ENCODE measurements around the gene PI4KB. TPM values are rescaled to one million over a fixed set of nuclear protein-coding genes. Genes with fewer than 3 reads are reported as not detected.

Gene PI4KB
- total RNA-seq, 1 experiment from 2014 or later, result 45.1 TPM

DNA sequence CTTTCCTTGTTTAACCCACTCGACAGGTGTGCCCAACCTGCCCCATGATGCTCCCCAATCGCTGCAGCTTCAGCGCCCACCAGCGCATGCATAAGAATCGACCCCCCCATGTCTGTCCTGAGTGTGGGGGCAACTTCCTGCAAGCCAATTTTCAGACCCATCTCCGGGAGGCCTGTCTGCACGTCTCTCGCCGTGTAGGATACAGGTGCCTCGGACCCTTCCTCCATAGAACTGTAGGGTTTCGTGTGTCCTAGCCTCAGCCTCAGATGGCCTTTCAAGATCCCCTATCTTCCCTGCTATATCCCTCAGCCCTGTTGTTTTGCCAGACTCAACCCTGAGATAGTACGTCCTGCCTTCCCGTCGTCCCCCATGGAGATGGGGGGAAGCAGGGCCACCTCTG, 38.7 kb downstream of the PI4KB start:
- TF ChIP-seq POLR2A (IDR thresholded peaks at IDR 0.05; ENCODE audit: borderline replicate concordance, extremely low read depth, insufficient read depth, insufficient read length) (no peak), POLR2AphosphoS5 (IDR thresholded peaks at IDR 0.05; ENCODE audit: low read depth, low read length) (0 out of 2 replicates have a peak, but pooled peaks have one; percentile 17), RAD21 (IDR thresholded peaks at IDR 0.05; ENCODE audit: low read depth) (no peak)
- TF ChIP-seq, protein P1, sequence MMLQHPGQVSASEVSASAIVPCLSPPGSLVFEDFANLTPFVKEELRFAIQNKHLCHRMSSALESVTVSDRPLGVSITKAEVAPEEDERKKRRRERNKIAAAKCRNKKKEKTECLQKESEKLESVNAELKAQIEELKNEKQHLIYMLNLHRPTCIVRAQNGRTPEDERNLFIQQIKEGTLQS (IDR thresholded peaks at IDR 0.05), result no peak
- TF ChIP-seq, protein P2, sequence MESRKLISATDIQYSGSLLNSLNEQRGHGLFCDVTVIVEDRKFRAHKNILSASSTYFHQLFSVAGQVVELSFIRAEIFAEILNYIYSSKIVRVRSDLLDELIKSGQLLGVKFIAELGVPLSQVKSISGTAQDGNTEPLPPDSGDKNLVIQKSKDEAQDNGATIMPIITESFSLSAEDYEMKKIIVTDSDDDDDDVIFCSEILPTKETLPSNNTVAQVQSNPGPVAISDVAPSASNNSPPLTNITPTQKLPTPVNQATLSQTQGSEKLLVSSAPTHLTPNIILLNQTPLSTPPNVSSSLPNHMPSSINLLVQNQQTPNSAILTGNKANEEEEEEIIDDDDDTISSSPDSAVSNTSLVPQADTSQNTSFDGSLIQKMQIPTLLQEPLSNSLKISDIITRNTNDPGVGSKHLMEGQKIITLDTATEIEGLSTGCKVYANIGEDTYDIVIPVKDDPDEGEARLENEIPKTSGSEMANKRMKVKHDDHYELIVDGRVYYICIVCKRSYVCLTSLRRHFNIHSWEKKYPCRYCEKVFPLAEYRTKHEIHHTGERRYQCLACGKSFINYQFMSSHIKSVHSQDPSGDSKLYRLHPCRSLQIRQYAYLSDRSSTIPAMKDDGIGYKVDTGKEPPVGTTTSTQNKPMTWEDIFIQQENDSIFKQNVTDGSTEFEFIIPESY (IDR thresholded peaks at IDR 0.05; ENCODE audit: extremely low read depth, insufficient replicate concordance, low read length), result no peak
- no peak overlapping the region for H2AFZ ChIP-seq (ENCODE audit: low read depth, low read length, poor library complexity, severe bottlenecking)
- no peaks in the 10 kb centered on the region for H3K9me3 ChIP-seq (ENCODE audit: control insufficient read depth in 1 of 2, insufficient read depth in 1 of 2, low read depth in 1 of 2, low read length in 2 of 2)
- H3K27ac ChIP-seq (ENCODE audit: low read depth, low read length), result no peak overlapping the region
- H3K36me3 ChIP-seq (ENCODE audit: control insufficient read depth in 1 of 2, insufficient read depth in 2 of 2, low read length in 2 of 2), result peaks cover 12 to 13% of the 10 kb centered on the region in 2 experiments; a peak in 3 of 4 replicates
- ATAC-seq, result no peak
- ChIA-PET POLR2A (no interaction called here), RAD21 (ENCODE audit: low non-redundant PET in 1 of 2, low total read pairs in 2 of 2, uncharacterized antibody in 2 of 2, unreplicated experiment in 2 of 2) (no interaction called here), CTCF (no interaction called here)
- H3K79me2 ChIP-seq (ENCODE audit: insufficient read depth, low read length), result peaks cover 10% of the 10 kb centered on the region; the same call in 1 of the 2 replicates
- no peaks in the 10 kb centered on the region for H4K20me1 ChIP-seq (ENCODE audit: insufficient read depth)
- H3K4me3 ChIP-seq (replicated peaks in 1 of 2; ENCODE audit: low read depth in 1 of 2, low read length in 2 of 2), result no peak overlapping the region
- H3K9me2 ChIP-seq (ENCODE audit: insufficient read depth), result no peaks in the 10 kb centered on the region
- BruUV-seq (replicated peaks), result no TSS peak
- H3K4me2 ChIP-seq (ENCODE audit: low read length), result no peak overlapping the region
- H3K4me1 ChIP-seq (ENCODE audit: control insufficient read depth in 1 of 2, insufficient read depth in 2 of 2, low read length in 2 of 2), result peaks cover 6% of the 10 kb centered on the region in 2 experiments
- no peak for DNase-seq (ENCODE audit: low read depth, low spot score)
- no peaks in the 10 kb centered on the region for H3K27me3 ChIP-seq (ENCODE audit: insufficient read depth, low read length)
- no peak overlapping the region for H3K9ac ChIP-seq (ENCODE audit: low read length)
- intact Hi-C loops (cut with micrococcal nuclease), result no loop called here

DNA sequence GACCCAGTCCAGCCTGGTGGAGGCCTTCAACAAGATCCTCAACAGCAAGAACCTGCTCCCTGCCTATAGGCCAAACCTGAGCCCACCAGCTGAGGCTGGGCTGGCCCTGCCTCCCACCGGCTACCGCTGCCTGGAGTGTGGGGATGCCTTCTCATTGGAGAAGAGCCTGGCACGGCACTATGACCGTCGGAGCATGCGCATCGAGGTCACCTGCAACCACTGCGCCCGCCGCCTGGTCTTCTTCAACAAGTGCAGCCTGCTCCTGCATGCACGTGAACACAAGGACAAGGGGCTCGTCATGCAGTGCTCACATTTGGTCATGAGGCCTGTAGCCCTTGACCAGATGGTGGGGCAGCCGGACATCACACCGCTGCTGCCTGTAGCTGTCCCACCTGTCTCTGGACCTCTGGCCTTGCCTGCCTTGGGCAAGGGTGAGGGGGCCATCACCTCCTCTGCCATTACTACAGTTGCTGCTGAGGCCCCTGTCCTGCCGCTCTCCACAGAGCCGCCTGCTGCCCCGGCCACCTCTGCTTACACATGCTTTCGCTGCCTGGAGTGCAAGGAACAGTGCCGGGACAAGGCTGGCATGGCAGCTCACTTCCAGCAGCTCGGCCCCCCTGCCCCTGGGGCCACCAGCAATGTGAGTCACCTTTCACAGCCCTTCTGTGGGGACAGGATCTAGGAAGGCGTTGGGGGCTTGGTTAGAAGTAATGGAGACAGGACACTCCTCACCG, 39.3 kb downstream of the PI4KB start:
- no peak overlapping the region for H3K4me2 ChIP-seq (ENCODE audit: low read length)
- POLR2A ChIA-PET, result no interaction called here
- H3K4me3 ChIP-seq (replicated peaks in 1 of 2; ENCODE audit: low read depth in 1 of 2, low read length in 2 of 2), result no peak overlapping the region
- H3K9me2 ChIP-seq (ENCODE audit: insufficient read depth), result no peaks in the 10 kb centered on the region
- CTCF ChIA-PET, result no interaction called here
- no peaks in the 10 kb centered on the region for H3K27me3 ChIP-seq (ENCODE audit: insufficient read depth, low read length)
- H4K20me1 ChIP-seq (ENCODE audit: insufficient read depth), result no peaks in the 10 kb centered on the region
- RAD21 ChIA-PET (ENCODE audit: low non-redundant PET in 1 of 2, low total read pairs in 2 of 2, uncharacterized antibody in 2 of 2, unreplicated experiment in 2 of 2), result no interaction called here
- BruUV-seq (replicated peaks), result no TSS peak
- intact Hi-C loops (cut with micrococcal nuclease), result no loop called here
- peaks cover 8 to 12% of the 10 kb centered on the region in 2 experiments; a peak in 3 of 4 replicates for H3K36me3 ChIP-seq (ENCODE audit: control insufficient read depth in 1 of 2, insufficient read depth in 2 of 2, low read length in 2 of 2)
- peaks cover 16% of the 10 kb centered on the region for H3K79me2 ChIP-seq (ENCODE audit: insufficient read depth, low read length)
- peaks cover 6 to 11% of the 10 kb centered on the region in 2 experiments for H3K4me1 ChIP-seq (ENCODE audit: control insufficient read depth in 1 of 2, insufficient read depth in 2 of 2, low read length in 2 of 2)
- H2AFZ ChIP-seq (ENCODE audit: low read depth, low read length, poor library complexity, severe bottlenecking), result no peak overlapping the region
- ATAC-seq, result no peak
- H3K9me3 ChIP-seq (ENCODE audit: control insufficient read depth in 1 of 2, insufficient read depth in 1 of 2, low read depth in 1 of 2, low read length in 2 of 2), result no peaks in the 10 kb centered on the region
- TF ChIP-seq, protein P3, sequence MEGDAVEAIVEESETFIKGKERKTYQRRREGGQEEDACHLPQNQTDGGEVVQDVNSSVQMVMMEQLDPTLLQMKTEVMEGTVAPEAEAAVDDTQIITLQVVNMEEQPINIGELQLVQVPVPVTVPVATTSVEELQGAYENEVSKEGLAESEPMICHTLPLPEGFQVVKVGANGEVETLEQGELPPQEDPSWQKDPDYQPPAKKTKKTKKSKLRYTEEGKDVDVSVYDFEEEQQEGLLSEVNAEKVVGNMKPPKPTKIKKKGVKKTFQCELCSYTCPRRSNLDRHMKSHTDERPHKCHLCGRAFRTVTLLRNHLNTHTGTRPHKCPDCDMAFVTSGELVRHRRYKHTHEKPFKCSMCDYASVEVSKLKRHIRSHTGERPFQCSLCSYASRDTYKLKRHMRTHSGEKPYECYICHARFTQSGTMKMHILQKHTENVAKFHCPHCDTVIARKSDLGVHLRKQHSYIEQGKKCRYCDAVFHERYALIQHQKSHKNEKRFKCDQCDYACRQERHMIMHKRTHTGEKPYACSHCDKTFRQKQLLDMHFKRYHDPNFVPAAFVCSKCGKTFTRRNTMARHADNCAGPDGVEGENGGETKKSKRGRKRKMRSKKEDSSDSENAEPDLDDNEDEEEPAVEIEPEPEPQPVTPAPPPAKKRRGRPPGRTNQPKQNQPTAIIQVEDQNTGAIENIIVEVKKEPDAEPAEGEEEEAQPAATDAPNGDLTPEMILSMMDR (IDR thresholded peaks at IDR 0.05 in 2 of 3, conservative IDR thresholded peaks at IDR 0.05 in 1 of 3; ENCODE audit: borderline replicate concordance in 1 of 3, insufficient read depth in 1 of 3, low read depth in 2 of 3, low read length in 2 of 3), result no peak
- 0 out of 2 replicates have a peak, but pooled peaks have one; percentile 19 for TF ChIP-seq POLR2AphosphoS5 (IDR thresholded peaks at IDR 0.05; ENCODE audit: low read depth, low read length)
- no peak for DNase-seq (ENCODE audit: low read depth, low spot score)
- no peak overlapping the region for H3K9ac ChIP-seq (ENCODE audit: low read length)
- no peak overlapping the region for H3K27ac ChIP-seq (ENCODE audit: low read depth, low read length)

Measured in HCT116 (cell line).